Osteoblast (primary cell): ENCODE data around the gene PGAM2. TPM values are rescaled to one million over a fixed set of nuclear protein-coding genes. Genes with fewer than 3 reads are reported as not detected.
A peak's percentile ranks its signal among the peaks of the same experiment; 100 is the strongest.

Experiments used
- DNase-seq: peaks from one replicate; pipeline ENCODE4 v3.0.0; 2011; ENCODE audit warnings: low spot score, mixed read lengths; ENCODE audit not compliant: insufficient read length; ENCODE audit errors: missing footprints
- H2AFZ ChIP-seq: 2 replicates; pipeline ENCODE4 v1.6.0; 2011; ENCODE audit warnings: mild to moderate bottlenecking, low read length
- H3K27ac ChIP-seq: 2 replicates; pipeline ENCODE4 v1.5.1; 2011; ENCODE audit warnings: mild to moderate bottlenecking, low read depth, low read length, moderate library complexity
- H3K27me3 ChIP-seq: 2 replicates; pipeline ENCODE4 v1.6.0; 2012; ENCODE audit warnings: mild to moderate bottlenecking, control low read depth, inconsistent platforms, low read length, moderate library complexity; ENCODE audit not compliant: insufficient read depth
- H3K36me3 ChIP-seq: 2 replicates; pipeline ENCODE4 v1.5.1; 2011; ENCODE audit warnings: mild to moderate bottlenecking, low read length, control low read depth, moderate library complexity; ENCODE audit not compliant: insufficient read depth
- H3K4me1 ChIP-seq: 2 replicates; pipeline ENCODE4 v1.5.1; 2011; ENCODE audit warnings: mild to moderate bottlenecking, low read length, control low read depth, moderate library complexity; ENCODE audit not compliant: insufficient read depth
- H3K4me2 ChIP-seq: 2 replicates; pipeline ENCODE4 v1.6.0; 2011; ENCODE audit warnings: mild to moderate bottlenecking, low read length; ENCODE audit not compliant: insufficient read depth
- H3K4me3 ChIP-seq: fragments of 200-600 bp; sonication (generic); 3 replicates; pipeline ENCODE4 v1.5.1; 2012; ENCODE audit warnings: mild to moderate bottlenecking, low read length, inconsistent platforms; ENCODE audit not compliant: insufficient read depth
- H3K79me2 ChIP-seq: 2 replicates; pipeline ENCODE4 v1.6.0; 2012; ENCODE audit warnings: mild to moderate bottlenecking, low read length, control low read depth, inconsistent platforms; ENCODE audit not compliant: insufficient read depth
- H3K9me3 ChIP-seq: 2 replicates; pipeline ENCODE4 v1.5.1; 2011; ENCODE audit warnings: low read depth, low read length, control low read depth
- H4K20me1 ChIP-seq: 2 replicates; pipeline ENCODE4 v1.6.0; 2012; ENCODE audit warnings: mild to moderate bottlenecking, low read length, control low read depth; ENCODE audit not compliant: insufficient read depth
- total RNA-seq: library from RNA; depleted of rRNA; stranded (reverse); fragments of >200 nt; gene quantifications from 2 replicates; pipeline ENCODE4 v1.2.3, GENCODE V29; 2012
- TF ChIP-seq, protein P1 (sequence below): IDR thresholded peaks from 2 replicates; pipeline ENCODE4 v1.5.1; 2011; ENCODE audit warnings: mild to moderate bottlenecking, low read depth, low read length, moderate library complexity; ENCODE audit errors: extremely low read depth

The PGAM2 gene
- total RNA-seq, 1 donor = 0.36 TPM

- H2AFZ ChIP-seq = no peak overlapping the region
- H3K36me3 ChIP-seq = peaks cover 84% of the 10 kb centered on the region
- no peak overlapping the region for H3K4me2 ChIP-seq
- H3K27ac ChIP-seq = no peak overlapping the region
- H3K27me3 ChIP-seq = no peaks in the 10 kb centered on the region
- H3K9me3 ChIP-seq = no peaks in the 10 kb centered on the region
- peaks cover 53% of the 10 kb centered on the region for H4K20me1 ChIP-seq
- H3K4me3 ChIP-seq = no peak overlapping the region
- H3K4me1 ChIP-seq = peaks cover 9% of the 10 kb centered on the region
- H3K79me2 ChIP-seq = peaks cover 42% of the 10 kb centered on the region
- TF ChIP-seq, protein P1, sequence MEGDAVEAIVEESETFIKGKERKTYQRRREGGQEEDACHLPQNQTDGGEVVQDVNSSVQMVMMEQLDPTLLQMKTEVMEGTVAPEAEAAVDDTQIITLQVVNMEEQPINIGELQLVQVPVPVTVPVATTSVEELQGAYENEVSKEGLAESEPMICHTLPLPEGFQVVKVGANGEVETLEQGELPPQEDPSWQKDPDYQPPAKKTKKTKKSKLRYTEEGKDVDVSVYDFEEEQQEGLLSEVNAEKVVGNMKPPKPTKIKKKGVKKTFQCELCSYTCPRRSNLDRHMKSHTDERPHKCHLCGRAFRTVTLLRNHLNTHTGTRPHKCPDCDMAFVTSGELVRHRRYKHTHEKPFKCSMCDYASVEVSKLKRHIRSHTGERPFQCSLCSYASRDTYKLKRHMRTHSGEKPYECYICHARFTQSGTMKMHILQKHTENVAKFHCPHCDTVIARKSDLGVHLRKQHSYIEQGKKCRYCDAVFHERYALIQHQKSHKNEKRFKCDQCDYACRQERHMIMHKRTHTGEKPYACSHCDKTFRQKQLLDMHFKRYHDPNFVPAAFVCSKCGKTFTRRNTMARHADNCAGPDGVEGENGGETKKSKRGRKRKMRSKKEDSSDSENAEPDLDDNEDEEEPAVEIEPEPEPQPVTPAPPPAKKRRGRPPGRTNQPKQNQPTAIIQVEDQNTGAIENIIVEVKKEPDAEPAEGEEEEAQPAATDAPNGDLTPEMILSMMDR = no peak
- DNase-seq = peak; percentile 86
Measured at GRCh38 chr7:44110719-44111635, 45.6 kb upstream of the PGAM2 start.

GRCh38 chr7:44109991-44110390, 44.6 kb upstream of the PGAM2 start:
- Histone ChIP-seq H3K4me2 (no peak overlapping the region), H3K4me1 (peaks cover 18% of the 10 kb centered on the region), H3K4me3 (no peak overlapping the region), H4K20me1 (peaks cover 57% of the 10 kb centered on the region), H3K9me3 (no peaks in the 10 kb centered on the region), H3K27me3 (no peaks in the 10 kb centered on the region), H3K27ac (no peak overlapping the region), H2AFZ (no peak overlapping the region), H3K36me3 (peaks cover 79% of the 10 kb centered on the region), H3K79me2 (peaks cover 52% of the 10 kb centered on the region)
- DNase-seq = peak; percentile 86
- TF ChIP-seq, protein P1 = no peak

DNA sequence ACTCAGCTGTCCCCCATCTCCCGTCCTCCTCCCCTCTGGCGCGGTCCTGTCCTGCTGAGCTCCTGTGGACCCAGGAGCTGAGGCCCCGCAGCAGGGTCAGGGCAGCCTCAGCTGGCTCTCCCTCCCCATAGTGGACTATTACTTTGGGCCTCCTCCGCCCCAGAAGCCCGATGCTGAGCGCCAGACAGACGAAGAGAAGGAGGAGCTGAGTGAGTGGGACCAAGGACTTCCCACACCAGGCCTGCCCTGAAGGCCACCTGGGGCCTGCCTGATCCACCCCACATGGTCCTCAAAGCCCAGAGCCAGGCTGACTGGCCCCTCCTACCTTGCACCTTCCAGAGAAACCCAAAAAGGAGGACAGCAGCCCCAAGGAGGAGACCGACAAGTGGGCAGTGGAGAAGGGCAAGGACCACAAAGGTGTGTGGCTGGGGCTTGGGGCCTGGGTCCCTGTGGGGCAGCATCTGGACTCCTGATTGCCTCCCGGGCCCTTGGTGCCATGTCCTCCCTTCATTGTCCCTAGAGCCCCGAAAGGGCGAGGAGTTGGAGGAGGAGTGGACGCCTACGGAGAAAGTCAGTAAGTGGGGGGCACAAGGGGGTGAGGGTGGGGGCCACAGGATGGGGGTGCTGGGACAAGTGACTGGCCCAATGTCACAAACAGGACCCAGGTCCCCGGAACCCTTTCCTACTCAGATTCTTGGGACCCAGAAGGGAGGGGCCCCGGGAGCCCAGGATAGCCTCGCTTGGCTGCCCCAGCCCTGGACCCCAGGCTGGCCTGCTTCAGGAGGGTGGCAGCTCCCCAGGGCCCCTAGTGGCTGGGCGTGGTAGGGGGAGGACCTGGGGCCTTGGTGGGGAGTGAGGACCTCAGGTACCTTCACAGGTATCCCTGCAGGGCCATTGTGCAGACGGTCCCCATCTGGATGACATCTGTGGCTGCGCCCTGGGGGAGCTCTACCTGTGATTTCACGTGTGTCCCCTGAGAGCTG, 43.7 kb upstream of the PGAM2 start:
- peaks cover 53% of the 10 kb centered on the region for H4K20me1 ChIP-seq
- H3K36me3 ChIP-seq = peaks cover 73% of the 10 kb centered on the region
- peak overlapping the region; percentile 28 for H3K27ac ChIP-seq
- TF ChIP-seq, protein P1 = no peak
- no peak overlapping the region for H3K4me3 ChIP-seq
- DNase-seq = peak; percentile 82
- H3K4me1 ChIP-seq = peaks cover 18% of the 10 kb centered on the region
- H3K27me3 ChIP-seq = no peaks in the 10 kb centered on the region
- H3K4me2 ChIP-seq = no peak overlapping the region
- H3K9me3 ChIP-seq = no peaks in the 10 kb centered on the region
- no peak overlapping the region for H2AFZ ChIP-seq
- peaks cover 57% of the 10 kb centered on the region for H3K79me2 ChIP-seq
